OCI-LY3 (cell line): ENCODE measurements around the gene SMAD3.
"Not testable (repeated sequence)": the region's sequence is repeated elsewhere in the genome, so short reads cannot be mapped to it uniquely, and the experiment has no call there.

Source experiments
- H2AFZ ChIP-seq: fragments of 200-600, 300-600 bp; shearing (Covaris generic); 2 replicates; pipeline ENCODE4 v1.6.0; 2014; ENCODE audit warnings: antibody characterized with exemption, low read depth, low read length
- H3K27ac ChIP-seq: fragments of 200-600, 300-600 bp; sonication (generic); 2 replicates; pipeline ENCODE4 v1.5.1; 2014; ENCODE audit warnings: mild to moderate bottlenecking, low read length, moderate library complexity, mixed read lengths
- H3K27me3 ChIP-seq: fragments of 200-600, 300-600 bp; sonication (generic); 2 replicates; pipeline ENCODE4 v1.6.1; 2014; ENCODE audit warnings: low read depth, low read length, mixed read lengths
- H3K36me3 ChIP-seq: fragments of 200-600, 300-600 bp; sonication (generic); replicated peaks from 2 replicates; pipeline ENCODE3; 2014; ENCODE audit warnings: low read depth, low read length, mixed read lengths
- H3K4me1 ChIP-seq: fragments of 300-600, 200-600 bp; sonication (generic); 2 replicates; pipeline ENCODE4 v1.6.1; 2014; ENCODE audit warnings: low read length, mixed read lengths
- H3K4me2 ChIP-seq: fragments of 200-600, 300-600 bp; sonication (generic); 2 replicates; pipeline ENCODE4 v1.6.1; 2014; ENCODE audit warnings: low read length, mixed read lengths
- H3K4me3 ChIP-seq: fragments of 300-600, 200-600 bp; sonication (generic); 2 replicates; pipeline ENCODE4 v1.5.1; 2014; ENCODE audit warnings: antibody characterized with exemption, mild to moderate bottlenecking, low read length, moderate library complexity
- H3K79me2 ChIP-seq: fragments of 300-600, 200-600 bp; shearing (Covaris generic); 2 replicates; pipeline ENCODE4 v1.6.1; 2014; ENCODE audit warnings: mild to moderate bottlenecking, low read length, mixed read lengths
- H3K9ac ChIP-seq: fragments of 300-600, 200-600 bp; shearing (Covaris generic); 2 replicates; pipeline ENCODE4 v1.6.0; 2014; ENCODE audit warnings: mild to moderate bottlenecking, low read length, moderate library complexity
- H3K9me3 ChIP-seq: fragments of 200-600, 300-600 bp; shearing (Covaris generic); 2 replicates; pipeline ENCODE4 v1.6.1; 2014; ENCODE audit warnings: low read length, mixed read lengths; ENCODE audit not compliant: insufficient read depth
- H4K20me1 ChIP-seq: fragments of 200-600, 300-600 bp; sonication (generic); 2 replicates; pipeline ENCODE4 v1.6.1; 2016; ENCODE audit warnings: low read length, mixed read lengths; ENCODE audit not compliant: insufficient read depth
- EZH2phosphoT487 ChIP-seq: fragments of 200-600 bp; shearing (Covaris generic); IDR thresholded peaks from 2 replicates; pipeline ENCODE4 v1.6.1; 2018; ENCODE audit warnings: antibody characterized with exemption, mixed run types, low read depth
- TF ChIP-seq, protein P1 (sequence below): fragments of 200-600, 300-600 bp; sonication (generic); IDR thresholded peaks from 2 replicates; pipeline ENCODE4 v1.5.1; 2014; ENCODE audit warnings: antibody characterized with exemption, low read length, low read depth

Gene SMAD3

DNA sequence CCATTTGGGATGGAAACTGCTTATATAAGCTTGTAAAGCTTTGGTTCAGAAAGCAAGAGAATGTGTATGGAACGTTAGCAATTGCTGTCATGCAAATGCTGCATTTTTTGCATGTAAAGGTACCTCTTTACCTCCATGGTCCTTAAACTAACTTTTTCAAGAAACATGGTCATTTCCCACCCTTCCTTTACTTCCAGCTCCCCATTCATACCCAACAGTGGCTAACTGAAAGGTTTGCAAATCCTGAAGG lies 84.3 kb downstream of the SMAD3 start:
- no peak overlapping the region for H3K4me2 ChIP-seq
- H3K27ac ChIP-seq = no peak overlapping the region
- no peak overlapping the region for H3K4me3 ChIP-seq
- no peaks in the 10 kb centered on the region for H3K9me3 ChIP-seq
- no peak for TF ChIP-seq EZH2phosphoT487
- TF ChIP-seq, protein P1, sequence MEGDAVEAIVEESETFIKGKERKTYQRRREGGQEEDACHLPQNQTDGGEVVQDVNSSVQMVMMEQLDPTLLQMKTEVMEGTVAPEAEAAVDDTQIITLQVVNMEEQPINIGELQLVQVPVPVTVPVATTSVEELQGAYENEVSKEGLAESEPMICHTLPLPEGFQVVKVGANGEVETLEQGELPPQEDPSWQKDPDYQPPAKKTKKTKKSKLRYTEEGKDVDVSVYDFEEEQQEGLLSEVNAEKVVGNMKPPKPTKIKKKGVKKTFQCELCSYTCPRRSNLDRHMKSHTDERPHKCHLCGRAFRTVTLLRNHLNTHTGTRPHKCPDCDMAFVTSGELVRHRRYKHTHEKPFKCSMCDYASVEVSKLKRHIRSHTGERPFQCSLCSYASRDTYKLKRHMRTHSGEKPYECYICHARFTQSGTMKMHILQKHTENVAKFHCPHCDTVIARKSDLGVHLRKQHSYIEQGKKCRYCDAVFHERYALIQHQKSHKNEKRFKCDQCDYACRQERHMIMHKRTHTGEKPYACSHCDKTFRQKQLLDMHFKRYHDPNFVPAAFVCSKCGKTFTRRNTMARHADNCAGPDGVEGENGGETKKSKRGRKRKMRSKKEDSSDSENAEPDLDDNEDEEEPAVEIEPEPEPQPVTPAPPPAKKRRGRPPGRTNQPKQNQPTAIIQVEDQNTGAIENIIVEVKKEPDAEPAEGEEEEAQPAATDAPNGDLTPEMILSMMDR = no peak
- peaks cover 19% of the 10 kb centered on the region; the same call in 1 of the 2 replicates for H4K20me1 ChIP-seq
- H3K9ac ChIP-seq = no peak overlapping the region
- no peaks in the 10 kb centered on the region for H3K27me3 ChIP-seq
- no peaks in the 10 kb centered on the region for H3K79me2 ChIP-seq
- H2AFZ ChIP-seq = no peak overlapping the region
- peaks cover 22% of the 10 kb centered on the region for H3K4me1 ChIP-seq
- H3K36me3 ChIP-seq = no peaks in the 10 kb centered on the region

DNA sequence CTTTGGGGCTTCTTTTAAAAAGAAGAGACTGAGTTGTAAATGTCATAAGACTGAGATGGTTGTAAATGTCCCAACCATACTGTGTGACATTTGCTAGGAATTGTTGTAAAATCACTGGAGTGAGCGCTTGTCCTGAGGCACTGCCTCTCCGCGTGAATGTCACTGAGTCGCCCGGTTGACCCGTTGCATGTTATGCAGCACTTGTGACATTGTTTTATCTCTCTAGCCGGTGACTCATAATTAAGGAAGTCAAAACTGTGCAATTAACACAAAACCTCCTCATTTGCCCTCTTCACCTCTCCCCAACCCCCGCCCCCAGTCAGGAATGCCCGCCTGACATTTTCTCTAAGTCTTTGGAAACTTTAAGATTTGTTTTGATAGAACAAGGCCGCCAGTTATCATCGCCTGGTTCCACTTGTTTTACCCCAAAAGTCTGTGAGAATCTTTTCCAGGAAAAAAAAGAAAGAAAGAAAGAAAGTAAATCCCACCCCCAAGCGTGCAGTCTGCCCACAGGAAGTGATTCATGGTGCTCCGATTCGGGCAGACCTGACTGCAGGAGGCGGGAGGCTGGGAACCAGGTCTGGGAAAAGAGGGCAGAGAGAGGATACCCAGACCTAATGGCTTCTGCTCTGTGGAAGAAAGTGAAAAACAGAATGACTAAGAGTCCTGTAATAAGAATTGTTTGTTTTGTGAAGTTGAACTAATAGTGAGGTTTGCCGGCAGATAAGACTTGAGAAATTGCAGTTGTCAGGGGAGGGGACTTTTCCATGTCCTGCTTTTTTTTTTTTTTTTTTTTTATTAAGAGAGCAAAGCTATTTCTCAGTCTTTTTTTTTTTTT lies 84.8 kb downstream of the SMAD3 start:
- TF ChIP-seq, protein P1 = no peak
- TF ChIP-seq EZH2phosphoT487 = no peak
- H2AFZ ChIP-seq = no peak overlapping the region
- no peaks in the 10 kb centered on the region for H3K27me3 ChIP-seq
- no peaks in the 10 kb centered on the region for H3K36me3 ChIP-seq
- no peak overlapping the region for H3K4me3 ChIP-seq
- H3K4me1 ChIP-seq = peaks cover 22% of the 10 kb centered on the region
- H4K20me1 ChIP-seq = peaks cover 15% of the 10 kb centered on the region; the same call in 1 of the 2 replicates
- no peaks in the 10 kb centered on the region for H3K79me2 ChIP-seq
- no peak overlapping the region for H3K27ac ChIP-seq
- H3K9ac ChIP-seq = no peak overlapping the region
- H3K4me2 ChIP-seq = 0 out of 2 replicates have a peak overlapping the region, but pooled peaks have one; percentile 3
- no peaks in the 10 kb centered on the region for H3K9me3 ChIP-seq

DNA sequence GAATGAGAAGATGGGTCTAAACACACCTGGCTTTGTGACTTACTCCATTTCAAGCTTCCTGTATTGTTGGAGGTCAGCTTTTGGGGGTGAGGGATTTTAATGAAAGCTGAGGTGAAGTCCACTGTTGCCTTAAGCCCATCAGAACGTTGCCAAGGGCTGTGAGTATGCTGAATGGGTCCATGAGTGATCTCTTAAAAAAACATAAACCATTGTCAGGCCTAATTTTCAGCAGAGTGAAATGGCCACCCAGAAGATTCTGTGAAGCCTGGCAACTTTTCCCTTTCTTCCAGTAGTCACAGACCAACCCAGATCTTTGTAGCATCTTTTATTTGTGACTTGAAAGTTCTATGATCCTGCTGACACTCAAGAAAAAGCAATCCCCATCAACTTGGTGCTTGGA lies 87.0 kb downstream of the SMAD3 start:
- Histone ChIP-seq H3K4me1 (peaks cover 22% of the 10 kb centered on the region), H3K27me3 (no peaks in the 10 kb centered on the region), H2AFZ (no peak overlapping the region), H3K4me2 (peak overlapping the region; percentile 10; the same call in 1 of the 2 replicates), H3K9ac (no peak overlapping the region), H3K36me3 (no peaks in the 10 kb centered on the region), H3K79me2 (no peaks in the 10 kb centered on the region), H3K27ac (no peak overlapping the region), H3K4me3 (no peak overlapping the region), H3K9me3 (no peaks in the 10 kb centered on the region), H4K20me1 (peaks cover 15% of the 10 kb centered on the region; the same call in 1 of the 2 replicates)
- TF ChIP-seq, protein P1 = no peak
- TF ChIP-seq EZH2phosphoT487 = no peak

DNA sequence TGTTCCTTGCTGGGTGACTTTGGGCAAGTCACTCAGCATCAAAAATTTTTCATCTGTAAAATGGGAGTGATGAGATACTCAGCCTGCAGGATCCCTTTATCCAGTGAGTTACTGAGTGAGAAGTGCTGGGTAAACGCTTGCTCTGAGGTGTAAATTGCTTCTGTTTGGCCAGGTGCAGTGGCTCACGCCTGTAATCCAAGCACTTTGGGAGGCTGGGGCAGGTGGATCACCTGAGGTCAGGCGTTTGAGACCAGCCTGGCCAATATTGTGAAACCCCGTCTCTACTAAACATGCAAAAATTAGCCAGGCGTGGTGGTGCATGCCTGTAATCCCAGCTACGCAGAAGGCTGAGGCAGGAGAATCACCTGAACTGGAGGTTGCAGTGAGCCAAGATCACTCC lies 87.6 kb downstream of the SMAD3 start:
- not testable (repeated sequence) for H2AFZ ChIP-seq, H3K36me3 ChIP-seq, H3K27me3 ChIP-seq, H3K9me3 ChIP-seq, H3K4me3 ChIP-seq, H3K27ac ChIP-seq, H3K9ac ChIP-seq, H3K79me2 ChIP-seq
- Histone ChIP-seq H3K4me1 (peaks cover 21% of the 10 kb centered on the region), H3K4me2 (peak overlapping the region; percentile 10; the same call in 1 of the 2 replicates), H4K20me1 (peaks cover 15% of the 10 kb centered on the region; the same call in 1 of the 2 replicates)
